Colonic mucosa (tissue), 4 donors: ENCODE results near the gene CD38. TPM values are rescaled to one million over a fixed set of nuclear protein-coding genes. Genes with fewer than 3 reads are reported as not detected.
"Not testable (repeated sequence)": the region's sequence is repeated elsewhere in the genome, so short reads cannot be mapped to it uniquely, and the experiment has no call there.

Experiments
- DNase-seq: peaks from one replicate; pipeline ENCODE4 v3.0.0-alpha.2; 2020
- H3K27ac ChIP-seq: fragments of 200-600 bp; one replicate; pipeline ENCODE4 v1.8.0; 2021
- H3K27me3 ChIP-seq: fragments of 200-600 bp; one replicate; pipeline ENCODE4 v1.8.0; 2021
- H3K36me3 ChIP-seq: fragments of 200-600 bp; one replicate; pipeline ENCODE4 v1.8.0; 2021
- H3K4me1 ChIP-seq: fragments of 200-600 bp; one replicate; pipeline ENCODE4 v1.8.0; 2021; ENCODE audit warnings: mild to moderate bottlenecking
- H3K4me3 ChIP-seq: fragments of 200-600 bp; one replicate; pipeline ENCODE4 v1.8.0; 2021
- H3K9ac ChIP-seq, 2 donors: one replicate each; pipeline ENCODE4 v1.7.0; 2013; ENCODE audit warnings: control low read depth in 2 of 2, low read depth in 2 of 2, low read length in 2 of 2
- H3K9me3 ChIP-seq: fragments of 200-600 bp; one replicate; pipeline ENCODE4 v1.8.0; 2021
- intact Hi-C: fragments of 100-400 bp; cut with DNase I; formaldehyde crosslinking; loops from one replicate; pipeline ENCODE4 v1.14.1; 2022
- total RNA-seq, 2 donors: library from RNA; stranded (reverse); fragmentation: NEBNext Ultra II Directional in 1 of 2; extraction: Animal tissue kit (Norgen Biotek cat#: 25700) in 1 of 2; gene quantifications; one replicate each; pipeline ENCODE4 v1.2.1, GENCODE V29; 2021
- TF ChIP-seq, protein P1 (sequence below): fragments of 200-600 bp; IDR thresholded peaks from one replicate; pipeline ENCODE4 v1.8.0; 2022; ENCODE audit warnings: antibody characterized with exemption, mild to moderate bottlenecking
- donor health status: healthy.
- donor health status: DM: no; HTN: no; CAD: no.
- donor health status: DM: no; HTN: no; CAD: no.

Gene CD38
- total RNA-seq, 2 donors from 2014 or later = 2.5 to 2.6 TPM

- Histone ChIP-seq H3K9ac (no peak overlapping the region), H3K4me3 (no peak overlapping the region), H3K9me3 (no peaks in the 10 kb centered on the region), H3K27ac (no peak overlapping the region), H3K36me3 (no peaks in the 10 kb centered on the region), H3K4me1 (no peaks in the 10 kb centered on the region), H3K27me3 (no peaks in the 10 kb centered on the region)
- intact Hi-C loops = no loop called here
- TF ChIP-seq, protein P1, sequence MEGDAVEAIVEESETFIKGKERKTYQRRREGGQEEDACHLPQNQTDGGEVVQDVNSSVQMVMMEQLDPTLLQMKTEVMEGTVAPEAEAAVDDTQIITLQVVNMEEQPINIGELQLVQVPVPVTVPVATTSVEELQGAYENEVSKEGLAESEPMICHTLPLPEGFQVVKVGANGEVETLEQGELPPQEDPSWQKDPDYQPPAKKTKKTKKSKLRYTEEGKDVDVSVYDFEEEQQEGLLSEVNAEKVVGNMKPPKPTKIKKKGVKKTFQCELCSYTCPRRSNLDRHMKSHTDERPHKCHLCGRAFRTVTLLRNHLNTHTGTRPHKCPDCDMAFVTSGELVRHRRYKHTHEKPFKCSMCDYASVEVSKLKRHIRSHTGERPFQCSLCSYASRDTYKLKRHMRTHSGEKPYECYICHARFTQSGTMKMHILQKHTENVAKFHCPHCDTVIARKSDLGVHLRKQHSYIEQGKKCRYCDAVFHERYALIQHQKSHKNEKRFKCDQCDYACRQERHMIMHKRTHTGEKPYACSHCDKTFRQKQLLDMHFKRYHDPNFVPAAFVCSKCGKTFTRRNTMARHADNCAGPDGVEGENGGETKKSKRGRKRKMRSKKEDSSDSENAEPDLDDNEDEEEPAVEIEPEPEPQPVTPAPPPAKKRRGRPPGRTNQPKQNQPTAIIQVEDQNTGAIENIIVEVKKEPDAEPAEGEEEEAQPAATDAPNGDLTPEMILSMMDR = no peak
- DNase-seq = no peak
Observed at GRCh38 chr4:15811703-15812337, 33.7 kb downstream of the CD38 start.

DNA sequence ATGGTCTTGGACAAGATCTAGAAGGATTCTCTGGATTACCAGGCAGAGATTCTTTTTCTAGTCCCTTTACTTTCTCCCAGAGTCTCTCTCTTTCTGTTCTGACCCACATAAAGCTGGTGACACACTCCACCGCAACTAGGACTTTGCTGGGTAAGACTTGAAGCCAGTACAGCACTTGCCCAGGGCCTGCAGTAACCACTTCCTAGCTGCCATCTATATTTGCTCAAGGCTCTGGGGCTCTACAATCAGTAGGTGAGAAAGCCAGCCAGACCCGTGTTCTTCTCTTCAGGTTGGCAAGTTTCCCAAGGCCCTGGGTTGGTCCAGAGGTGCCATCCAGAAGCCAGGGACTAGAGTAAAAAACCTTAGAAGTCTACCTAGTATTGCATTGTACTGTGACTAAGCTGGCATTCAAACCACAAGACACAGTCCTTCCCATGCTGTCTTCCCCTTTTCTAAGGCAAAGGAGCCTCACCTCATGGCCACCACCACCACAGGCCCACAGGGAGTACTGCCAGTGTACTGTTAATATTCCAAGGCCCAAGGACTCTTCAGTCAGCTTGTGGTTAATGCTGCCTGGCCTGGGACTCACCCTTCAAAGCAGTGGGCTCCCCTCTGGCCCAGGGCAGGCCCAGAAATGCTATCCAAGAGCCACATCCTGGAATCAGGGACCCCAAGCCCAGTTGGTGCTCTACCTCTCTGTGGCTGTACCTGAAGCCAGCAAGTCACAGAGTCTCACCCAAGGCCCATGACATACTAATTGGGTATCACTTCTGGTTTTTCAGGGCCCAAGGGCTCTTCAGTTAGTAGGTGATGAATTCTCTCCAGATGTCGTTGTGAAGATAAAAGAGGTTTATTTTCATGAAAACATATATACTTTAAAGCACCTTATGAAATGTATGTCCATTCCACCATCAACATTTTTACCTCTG is 54.7 kb downstream of the CD38 start:
- H3K27me3 ChIP-seq = no peaks in the 10 kb centered on the region
- TF ChIP-seq, protein P1 = no peak
- no peak for DNase-seq
- intact Hi-C loops = no loop called here
- no peaks in the 10 kb centered on the region for H3K4me1 ChIP-seq
- no peak overlapping the region for H3K4me3 ChIP-seq
- H3K27ac ChIP-seq = no peak overlapping the region
- H3K9ac ChIP-seq = no peak overlapping the region
- no peaks in the 10 kb centered on the region for H3K9me3 ChIP-seq
- H3K36me3 ChIP-seq = no peaks in the 10 kb centered on the region

DNA sequence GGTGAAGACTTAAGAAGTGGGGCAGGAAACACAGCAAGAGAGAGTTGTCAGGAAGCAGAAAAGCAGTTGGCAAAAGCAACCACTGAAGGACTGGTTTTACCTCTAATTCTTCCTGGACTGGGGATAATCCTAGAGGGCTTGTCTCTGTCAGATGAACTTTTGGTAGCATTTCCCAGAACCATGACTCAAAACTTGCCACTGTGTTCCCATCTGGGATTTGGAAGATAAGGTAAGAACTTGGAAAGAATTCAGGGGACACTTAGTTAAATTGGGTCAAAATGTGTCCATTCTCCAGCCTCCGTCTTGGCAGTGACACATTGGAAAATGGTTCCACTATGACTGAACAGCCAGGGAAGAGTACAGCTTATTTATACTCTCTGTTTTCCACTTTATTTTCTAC is 55.7 kb downstream of the CD38 start:
- no peaks in the 10 kb centered on the region for H3K36me3 ChIP-seq
- TF ChIP-seq, protein P1 = no peak
- no peaks in the 10 kb centered on the region for H3K4me1 ChIP-seq
- no peak overlapping the region for H3K9ac ChIP-seq
- no peak for DNase-seq
- no peak overlapping the region for H3K4me3 ChIP-seq
- intact Hi-C loops = no loop called here
- no peak overlapping the region for H3K27ac ChIP-seq
- no peaks in the 10 kb centered on the region for H3K9me3 ChIP-seq
- no peaks in the 10 kb centered on the region for H3K27me3 ChIP-seq

DNA sequence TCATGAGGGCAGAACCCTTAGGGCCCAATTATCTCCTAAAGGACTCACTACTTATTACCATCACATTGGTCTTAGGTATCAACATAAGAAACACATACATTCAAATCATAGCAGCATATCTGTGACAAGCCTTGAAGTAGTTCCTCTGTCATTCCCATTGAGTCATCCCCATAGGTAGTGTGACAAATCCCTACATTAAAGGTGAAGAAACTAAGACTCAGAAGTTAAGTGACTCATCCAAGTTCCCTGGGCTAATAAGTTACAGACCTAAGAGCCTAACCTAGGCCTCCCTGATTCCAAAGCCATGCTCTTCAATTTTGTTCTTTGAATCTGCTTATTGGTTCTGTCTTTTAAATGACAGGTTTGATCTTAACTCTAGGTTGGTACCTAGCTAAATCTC is 58.2 kb downstream of the CD38 start:
- TF ChIP-seq, protein P1 = no peak
- no peaks in the 10 kb centered on the region for H3K4me1 ChIP-seq
- intact Hi-C loops = loop anchor here (2.0 kb wide), 1 partner anchor 18 kb away; no protein-coding TSS in a partner anchor

DNA sequence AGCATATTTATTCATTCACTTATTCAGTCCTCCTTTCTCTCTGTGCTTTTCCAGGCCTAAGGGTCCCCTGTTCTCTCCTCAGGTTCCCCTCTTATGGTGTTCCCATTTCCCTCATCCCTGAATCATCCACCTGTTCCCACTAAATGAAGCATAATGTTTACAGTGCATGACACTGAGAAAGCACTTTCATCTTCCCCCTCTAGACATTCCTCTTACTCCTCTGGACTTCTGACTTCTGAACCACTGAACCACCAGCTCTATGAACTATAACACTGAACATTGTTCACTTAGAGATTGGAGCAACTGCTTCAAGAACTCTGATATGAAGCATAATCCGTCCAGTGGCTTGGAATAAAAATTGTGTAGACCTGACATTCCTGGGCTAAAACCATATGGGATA is 59.5 kb downstream of the CD38 start:
- H3K27ac ChIP-seq = no peak overlapping the region
- no peak overlapping the region for H3K9ac ChIP-seq
- no peaks in the 10 kb centered on the region for H3K27me3 ChIP-seq
- H3K36me3 ChIP-seq = no peaks in the 10 kb centered on the region
- TF ChIP-seq, protein P1 = no peak
- no peak overlapping the region for H3K4me3 ChIP-seq
- intact Hi-C loops = loop anchor here (2.0 kb wide), 1 partner anchor 17 kb away; no protein-coding TSS in a partner anchor
- DNase-seq = no peak
- no peaks in the 10 kb centered on the region for H3K9me3 ChIP-seq
- H3K4me1 ChIP-seq = no peaks in the 10 kb centered on the region

More for the DNA sequence above, 58.2 kb downstream of the CD38 start:
- H3K27ac ChIP-seq = no peak overlapping the region
- no peak overlapping the region for H3K4me3 ChIP-seq
- H3K36me3 ChIP-seq = no peaks in the 10 kb centered on the region
- no peaks in the 10 kb centered on the region for H3K9me3 ChIP-seq
- no peak overlapping the region for H3K9ac ChIP-seq
- no peaks in the 10 kb centered on the region for H3K27me3 ChIP-seq
- DNase-seq = no peak

DNA sequence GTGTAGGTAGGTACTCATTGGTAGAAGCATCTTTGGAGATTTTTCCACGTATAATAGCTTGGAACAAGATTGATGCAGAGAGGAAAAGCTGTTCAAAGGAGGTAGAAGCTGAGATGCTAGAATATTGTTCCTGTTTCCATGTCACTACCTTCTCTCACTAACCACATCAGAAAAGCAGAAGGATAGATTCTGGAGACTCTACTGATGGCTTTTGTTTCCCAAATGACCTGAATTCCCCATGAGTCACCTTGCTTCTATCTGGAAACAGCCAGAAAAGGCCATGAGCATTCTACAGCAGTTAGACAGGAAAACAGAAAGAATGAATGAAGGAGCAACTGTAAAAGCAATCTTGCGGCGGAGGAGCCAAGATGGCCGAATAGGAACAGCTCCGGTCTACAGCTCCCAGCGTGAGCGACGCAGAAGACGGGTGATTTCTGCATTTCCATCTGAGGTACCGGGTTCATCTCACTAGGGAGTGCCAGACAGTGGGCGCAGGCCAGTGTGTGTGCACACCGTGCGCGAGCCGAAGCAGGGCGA is 63.1 kb downstream of the CD38 start:
- H3K36me3 ChIP-seq, intact Hi-C loops, H3K27me3 ChIP-seq, H3K9ac ChIP-seq, H3K4me1 ChIP-seq, H3K27ac ChIP-seq, H3K4me3 ChIP-seq, DNase-seq, H3K9me3 ChIP-seq: not testable (repeated sequence)
